ENCODE measurements around the gene ZNF384.

ZNF384 gene

GRCh38 chr12:6667559-6668210 is 21.5 kb downstream of the ZNF384 start:
- Mint-ChIP-seq H3K4me3 (no peak overlapping the region), H3K9me3 (no peaks in the 10 kb centered on the region), H3K36me3 (ENCODE audit: low read depth) (peaks cover 48% of the 10 kb centered on the region), H3K4me1 (peaks cover 22% of the 10 kb centered on the region), H3K27ac (no peak overlapping the region), H3K27me3 (ENCODE audit: low read depth, poor library complexity) (peaks cover 7% of the 10 kb centered on the region)
- TF ChIP-seq CTCF (IDR thresholded peaks at IDR 0.05) = no peak
- no peak for DNase-seq

GRCh38 chr12:6666211-6666610 is 23.0 kb downstream of the ZNF384 start:
- peaks cover 39% of the 10 kb centered on the region for H3K36me3 Mint-ChIP-seq (ENCODE audit: low read depth)
- DNase-seq = no peak
- no peak for TF ChIP-seq CTCF (IDR thresholded peaks at IDR 0.05)
- peaks cover 7% of the 10 kb centered on the region for H3K27me3 Mint-ChIP-seq (ENCODE audit: low read depth, poor library complexity)
- H3K9me3 Mint-ChIP-seq = no peaks in the 10 kb centered on the region
- H3K4me3 Mint-ChIP-seq = no peak overlapping the region
- H3K27ac Mint-ChIP-seq = no peak overlapping the region
- peaks cover 33% of the 10 kb centered on the region for H3K4me1 Mint-ChIP-seq

- Mint-ChIP-seq H3K9me3 (no peaks in the 10 kb centered on the region), H3K4me3 (no peak overlapping the region), H3K36me3 (ENCODE audit: low read depth) (peaks cover 29% of the 10 kb centered on the region), H3K4me1 (peaks cover 33% of the 10 kb centered on the region), H3K27ac (no peak overlapping the region), H3K27me3 (ENCODE audit: low read depth, poor library complexity) (peaks cover 7% of the 10 kb centered on the region)
- no peak for TF ChIP-seq CTCF (IDR thresholded peaks at IDR 0.05)
- DNase-seq = no peak
These were observed 24.3 kb downstream of the ZNF384 start for GRCh38 chr12:6664902-6665301.

- H3K4me1 Mint-ChIP-seq = peaks cover 33% of the 10 kb centered on the region
- TF ChIP-seq CTCF (IDR thresholded peaks at IDR 0.05) = no peak
- peak within 1 kb of the TSS; percentile 96 for H3K27ac Mint-ChIP-seq
- H3K27me3 Mint-ChIP-seq (ENCODE audit: low read depth, poor library complexity) = peaks cover 7% of the 10 kb centered on the region
- peak within 1 kb of the TSS; percentile 96 for H3K4me3 Mint-ChIP-seq
- H3K36me3 Mint-ChIP-seq (ENCODE audit: low read depth) = peaks cover 29% of the 10 kb centered on the region
- DNase-seq = peak; percentile 88
- H3K9me3 Mint-ChIP-seq = no peaks in the 10 kb centered on the region
These were observed 26.1 kb downstream of the ZNF384 start, which contains the start of gene ING4 for GRCh38 chr12:6662906-6663742. ING4 (minus strand) TSS chr12:6663119; CDS start chr12:6663101, 18 bp downstream.

GRCh38 chr12:6662602-6662905 is 26.6 kb downstream of the ZNF384 start:
- H3K4me1 Mint-ChIP-seq = peaks cover 33% of the 10 kb centered on the region
- DNase-seq = no peak
- peaks cover 3% of the 10 kb centered on the region for H3K27me3 Mint-ChIP-seq (ENCODE audit: low read depth, poor library complexity)
- TF ChIP-seq CTCF (IDR thresholded peaks at IDR 0.05) = no peak
- no peaks in the 10 kb centered on the region for H3K9me3 Mint-ChIP-seq
- peak overlapping the region; percentile 96 for H3K27ac Mint-ChIP-seq
- H3K4me3 Mint-ChIP-seq = peak overlapping the region; percentile 96
- peaks cover 27% of the 10 kb centered on the region for H3K36me3 Mint-ChIP-seq (ENCODE audit: low read depth)
